HEK293 (cell line): ENCODE data around the gene SLC39A7.

Experiments used
- BCL11A ChIP-seq: fragments of 450-650 bp; formaldehyde crosslinking; IDR thresholded peaks from 2 replicates; pipeline ENCODE4 v1.5.1; 2016; ENCODE audit warnings: low read depth, missing biosample characterization, missing genetic modification characterization
- CTCF ChIP-seq: fragments of 450-650 bp; formaldehyde crosslinking; IDR thresholded peaks from 2 replicates; pipeline ENCODE4 v1.5.1; 2016; ENCODE audit warnings: missing biosample characterization, missing genetic modification characterization
- HOXA7 ChIP-seq: sonication (generic); formaldehyde crosslinking; IDR thresholded peaks from 2 replicates; pipeline ENCODE4 v1.8.1; 2022; ENCODE audit warnings: missing genetic modification reagents, borderline replicate concordance
- PRDM10 ChIP-seq: fragments of 450-650 bp; formaldehyde crosslinking; IDR thresholded peaks from 2 replicates; pipeline ENCODE4 v1.5.1; 2016; ENCODE audit warnings: missing biosample characterization, missing genetic modification characterization
- YY1 ChIP-seq: fragments of 450-650 bp; formaldehyde crosslinking; IDR thresholded peaks from 2 replicates; pipeline ENCODE4 v1.5.1; 2018; ENCODE audit warnings: missing biosample characterization, missing genetic modification characterization
- ZBTB17 ChIP-seq: fragments of 450-650 bp; formaldehyde crosslinking; IDR thresholded peaks from 2 replicates; pipeline ENCODE4 v1.5.1; 2016; ENCODE audit warnings: missing biosample characterization, missing genetic modification characterization
- ZBTB44 ChIP-seq: fragments of 450-650 bp; IDR thresholded peaks from 2 replicates; pipeline ENCODE4 v1.5.1; 2018; ENCODE audit warnings: missing biosample characterization, mild to moderate bottlenecking, missing genetic modification characterization
- ZBTB8A ChIP-seq: fragments of 450-650 bp; formaldehyde crosslinking; IDR thresholded peaks from 2 replicates; pipeline ENCODE4 v1.5.1; 2016; ENCODE audit warnings: missing biosample characterization, missing genetic modification characterization
- ZNF2 ChIP-seq: fragments of 450-650 bp; formaldehyde crosslinking; IDR thresholded peaks from 2 replicates; pipeline ENCODE4 v1.5.1; 2016; ENCODE audit warnings: missing biosample characterization, missing genetic modification characterization
- ZNF266 ChIP-seq: fragments of 450-650 bp; formaldehyde crosslinking; IDR thresholded peaks from 2 replicates; pipeline ENCODE4 v1.5.1; 2016; ENCODE audit warnings: missing biosample characterization, missing genetic modification characterization, low read depth
- ZNF362 ChIP-seq: fragments of 450-650 bp; formaldehyde crosslinking; IDR thresholded peaks from 2 replicates; pipeline ENCODE4 v1.5.1; 2016; ENCODE audit warnings: missing biosample characterization, missing genetic modification characterization
- ZNF670 ChIP-seq: fragments of 450-650 bp; formaldehyde crosslinking; IDR thresholded peaks from 2 replicates; pipeline ENCODE4 v1.5.1; 2016; ENCODE audit warnings: missing biosample characterization, missing genetic modification characterization, low read depth
- ZSCAN5A ChIP-seq: fragments of 450-650 bp; formaldehyde crosslinking; IDR thresholded peaks from 2 replicates; pipeline ENCODE4 v1.5.1; 2016; ENCODE audit warnings: missing biosample characterization, missing genetic modification characterization

- TF ChIP-seq ZBTB17 (no peak), HOXA7 (CRISPR knock-in tag) (no peak), CTCF (tag by site-specific recombination) (no peak), BCL11A (tag by site-specific recombination) (no peak), ZNF362 (tag by site-specific recombination) (no peak), ZNF266 (tag by site-specific recombination) (no peak), ZBTB44 (tag by site-specific recombination) (no peak), ZNF2 (tag by site-specific recombination) (no peak), ZBTB8A (tag by site-specific recombination) (no peak), ZNF670 (tag by site-specific recombination) (no peak), YY1 (tag by site-specific recombination) (no peak), ZSCAN5A (no peak), PRDM10 (peak; percentile 54)
Measured at GRCh38 chr6:33213989-33214335, 13.3 kb downstream of the SLC39A7 start.
